MM.1S (cell line): Measurements from ENCODE around the gene MUC22.

Experiments used
- EZH2 ChIP-seq: fragments of 300-600 bp; sonication (generic); optimal IDR thresholded peaks from 2 replicates; pipeline ENCODE3; 2017; ENCODE audit warnings: low read depth, mild to moderate bottlenecking, antibody characterized with exemption, low read length, mixed read lengths
- TF ChIP-seq, protein P1 (sequence below): fragments of 300-600 bp; sonication (generic); IDR thresholded peaks from 2 replicates; pipeline ENCODE4 v1.5.1; 2016; ENCODE audit warnings: antibody characterized with exemption, low read length, mixed read lengths

GRCh38 chr6:31060145-31060544 is 49.9 kb downstream of the MUC22 start:
- TF ChIP-seq, protein P1, sequence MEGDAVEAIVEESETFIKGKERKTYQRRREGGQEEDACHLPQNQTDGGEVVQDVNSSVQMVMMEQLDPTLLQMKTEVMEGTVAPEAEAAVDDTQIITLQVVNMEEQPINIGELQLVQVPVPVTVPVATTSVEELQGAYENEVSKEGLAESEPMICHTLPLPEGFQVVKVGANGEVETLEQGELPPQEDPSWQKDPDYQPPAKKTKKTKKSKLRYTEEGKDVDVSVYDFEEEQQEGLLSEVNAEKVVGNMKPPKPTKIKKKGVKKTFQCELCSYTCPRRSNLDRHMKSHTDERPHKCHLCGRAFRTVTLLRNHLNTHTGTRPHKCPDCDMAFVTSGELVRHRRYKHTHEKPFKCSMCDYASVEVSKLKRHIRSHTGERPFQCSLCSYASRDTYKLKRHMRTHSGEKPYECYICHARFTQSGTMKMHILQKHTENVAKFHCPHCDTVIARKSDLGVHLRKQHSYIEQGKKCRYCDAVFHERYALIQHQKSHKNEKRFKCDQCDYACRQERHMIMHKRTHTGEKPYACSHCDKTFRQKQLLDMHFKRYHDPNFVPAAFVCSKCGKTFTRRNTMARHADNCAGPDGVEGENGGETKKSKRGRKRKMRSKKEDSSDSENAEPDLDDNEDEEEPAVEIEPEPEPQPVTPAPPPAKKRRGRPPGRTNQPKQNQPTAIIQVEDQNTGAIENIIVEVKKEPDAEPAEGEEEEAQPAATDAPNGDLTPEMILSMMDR, result no peak
- no peak for TF ChIP-seq EZH2
